B cell (primary cell): ENCODE results near the gene ZNF646. TPM values are rescaled to one million over a fixed set of nuclear protein-coding genes. Genes with fewer than 3 reads are reported as not detected.

ENCODE experiments used
- ATAC-seq: fragments of 200-7000 bp; cut with Tn5 transposase; one replicate; pipeline ENCODE4 v1.10.0; 2021; ENCODE audit warnings: low read depth, mild to moderate bottlenecking, moderate number of reproducible peaks, moderate library complexity
- CTCF ChIA-PET: fragments of 350-600 bp; sonication (Branson Sonifier 250); formaldehyde crosslinking; loops from one replicate; lab custom pipeline; 2021; ENCODE audit warnings: antibody characterized with exemption, inconsistent platforms; lab: Charles Lee
- POLR2A ChIA-PET: fragments of 350-600 bp; sonication (Branson Sonifier 250); formaldehyde crosslinking; loops from one replicate; lab custom pipeline; 2021; ENCODE audit warnings: antibody characterized with exemption; lab: Charles Lee
- DNase-seq: peaks from one replicate; pipeline ENCODE4 v3.0.0; 2013
- H2AFZ ChIP-seq: 2 replicates; pipeline ENCODE4 v1.6.1; 2012; ENCODE audit warnings: mild to moderate bottlenecking, low read depth, low read length; ENCODE audit not compliant: insufficient read depth, poor library complexity, severe bottlenecking
- H3K27ac ChIP-seq, 2 donors: 1 replicate in 1 of 2; 2 replicates in 1 of 2; pipeline ENCODE4 v1.5.1; 2012 to 2013; ENCODE audit warnings: low read length in 2 of 2, mild to moderate bottlenecking in 2 of 2, moderate library complexity in 1 of 2
- H3K27me3 ChIP-seq, 4 experiments: fragments of 200-600 bp in 1 of 4; sonication (generic) in 1 of 4; replicated peaks in 1 of 4; 1 replicate in 2 of 4; 2 replicates in 2 of 4; pipeline versions ENCODE4 v1.6.1 to v1.7.0; 2013 to 2016; ENCODE audit warnings: low read length in 3 of 4, mild to moderate bottlenecking in 2 of 4, mixed read lengths in 1 of 4, moderate library complexity in 1 of 4; ENCODE audit not compliant: insufficient read depth in 4 of 4, control insufficient read depth in 3 of 4; ENCODE audit errors: control extremely low read depth in 1 of 4
- H3K36me3 ChIP-seq, 2 experiments: replicated peaks in 1 of 2; 1 replicate in 1 of 2; 2 replicates in 1 of 2; pipeline versions ENCODE4 v1.6.1 to v1.7.1; 2013; ENCODE audit warnings: low read length in 1 of 2; ENCODE audit not compliant: insufficient read depth in 2 of 2, control insufficient read depth in 1 of 2; ENCODE audit errors: control extremely low read depth in 1 of 2, extremely low read depth in 1 of 2
- H3K4me1 ChIP-seq, 2 donors: fragments of 200-600 bp in 1 of 2; sonication (generic) in 1 of 2; 1 replicate in 1 of 2; 2 replicates in 1 of 2; pipeline versions ENCODE4 v1.5.1 to v1.6.1; 2013 to 2017; ENCODE audit warnings: low read length in 2 of 2; ENCODE audit not compliant: control insufficient read depth in 2 of 2, insufficient read depth in 2 of 2
- H3K4me2 ChIP-seq: replicated peaks from 2 replicates; pipeline ENCODE3; 2012; ENCODE audit warnings: mild to moderate bottlenecking, low read depth, low read length; ENCODE audit not compliant: poor library complexity, severe bottlenecking
- H3K4me3 ChIP-seq, 5 experiments: fragments of 200-600 bp in 1 of 5; sonication (generic) in 1 of 5; 1 replicate in 3 of 5; 2 replicates in 2 of 5; pipeline versions ENCODE4 v1.5.1 to v1.7.0; 2011 to 2016; ENCODE audit warnings: low read length in 4 of 5, mild to moderate bottlenecking in 4 of 5, low read depth in 2 of 5, control low read depth in 1 of 5, moderate library complexity in 1 of 5; ENCODE audit not compliant: insufficient read depth in 1 of 5; ENCODE audit errors: control extremely low read depth in 1 of 5, extremely low read depth in 1 of 5
- H3K79me2 ChIP-seq: fragments of 200-600 bp; sonication (generic); one replicate; pipeline ENCODE4 v1.6.0; 2016; ENCODE audit warnings: low read length; ENCODE audit not compliant: control insufficient read depth, insufficient read depth
- H3K9ac ChIP-seq: fragments of 200-600 bp; sonication (generic); 2 replicates; pipeline ENCODE4 v1.6.1; 2017; ENCODE audit warnings: mild to moderate bottlenecking, low read length, moderate library complexity
- H3K9me3 ChIP-seq, 3 donors: one replicate each; pipeline versions ENCODE4 v1.6.1 to v1.7.1; 2013; ENCODE audit warnings: low read length in 2 of 3; ENCODE audit not compliant: control insufficient read depth in 2 of 3, insufficient read depth in 1 of 3; ENCODE audit errors: control extremely low read depth in 1 of 3
- H4K20me1 ChIP-seq: 2 replicates; pipeline ENCODE4 v1.6.0; 2012; ENCODE audit warnings: mild to moderate bottlenecking, low read length; ENCODE audit not compliant: insufficient read depth, control insufficient read depth, poor library complexity, severe bottlenecking
- H3K27ac Mint-ChIP-seq: one replicate; pipeline ENCODE4 v1.8.0; 2021; ENCODE audit warnings: mixed read lengths
- H3K27me3 Mint-ChIP-seq: one replicate; pipeline ENCODE4 v1.8.0; 2021; ENCODE audit warnings: mixed read lengths
- H3K4me1 Mint-ChIP-seq: one replicate; pipeline ENCODE4 v1.8.0; 2021; ENCODE audit warnings: mixed read lengths
- H3K4me3 Mint-ChIP-seq: one replicate; pipeline ENCODE4 v1.8.0; 2021; ENCODE audit warnings: mixed read lengths
- H3K9me3 Mint-ChIP-seq: one replicate; pipeline ENCODE4 v1.8.0; 2022; ENCODE audit warnings: mixed read lengths; ENCODE audit not compliant: insufficient read depth
- CTCF ChIP-seq: fragments of 200-600 bp; IDR thresholded peaks from one replicate; pipeline ENCODE4 v1.8.0; 2022; ENCODE audit warnings: antibody characterized with exemption, mild to moderate bottlenecking
- EZH2 ChIP-seq: IDR thresholded peaks from 2 replicates; pipeline ENCODE4 v1.6.1; 2012; ENCODE audit warnings: borderline replicate concordance, low read depth, mild to moderate bottlenecking, moderate library complexity, low read length; ENCODE audit not compliant: insufficient read depth, poor library complexity, severe bottlenecking
- WGBS: methylation state at CpG from one replicate; pipeline ENCODE4 v1.1.5; 2013; ENCODE audit warnings: missing lambda C conversion rate; ENCODE audit not compliant: insufficient coverage; 5-methylcytosine and 5-hydroxymethylcytosine counted together
- intact Hi-C: fragments of 100-400 bp; cut with micrococcal nuclease; formaldehyde crosslinking; loops from one replicate; pipeline ENCODE4 v1.10.0; 2022
- polyA plus RNA-seq: library from polyadenylated mRNA; depleted of rRNA; stranded (reverse); fragments of >200 nt; gene quantifications from 2 replicates; pipeline ENCODE4 v1.2.3, GENCODE V29; 2012
- total RNA-seq, 2 donors: library from RNA; stranded (reverse); fragments of 120-200 nt in 1 of 2; gene quantifications; 1 replicate in 1 of 2; 2 replicates in 1 of 2; pipeline versions ENCODE4 v1.2.3 to v1.2.4, GENCODE V29; 2013 to 2022

ZNF646 gene
- total and polyA plus RNA-seq, 2 donors (not counting 1 experiment from before 2014, with no cell fraction given): 14.7 to 45.9 TPM

GRCh38 chr16:31131416-31131815, 57.2 kb downstream of the ZNF646 start:
- ATAC-seq (no peak), DNase-seq (no peak)
- Histone ChIP-seq H2AFZ (no peak overlapping the region), H3K27me3 (no peaks in the 10 kb centered on the region), H3K36me3 (peaks cover 0 to 52% of the 10 kb centered on the region in 2 experiments), H3K4me3 (no peak overlapping the region), H3K9me3 (no peaks in the 10 kb centered on the region), H3K4me1 (no peaks in the 10 kb centered on the region), H3K79me2 (peaks cover 8% of the 10 kb centered on the region), H4K20me1 (no peaks in the 10 kb centered on the region), H3K9ac (no peak overlapping the region), H3K4me2 (no peak overlapping the region), H3K27ac (no peak overlapping the region)
- POLR2A ChIA-PET: no interaction called here
- no peaks in the 10 kb centered on the region for H3K27me3 Mint-ChIP-seq
- TF ChIP-seq EZH2: no peak
- no peak for TF ChIP-seq CTCF
- intact Hi-C loops: no loop called here
- H3K4me3 Mint-ChIP-seq: no peak overlapping the region
- no peaks in the 10 kb centered on the region for H3K9me3 Mint-ChIP-seq
- H3K4me1 Mint-ChIP-seq: no peaks in the 10 kb centered on the region
- 95% methylated on average over 10 of the region's 11 CpGs for WGBS
- H3K27ac Mint-ChIP-seq: no peak overlapping the region
- CTCF ChIA-PET: interaction anchor here (1.0 to 1.2 kb wide), 2 partner anchors 15 to 33 kb away, joined by 3 read pairs; no protein-coding TSS in a partner anchor

GRCh38 chr16:31131841-31132271, 57.6 kb downstream of the ZNF646 start:
- Mint-ChIP-seq H3K27me3 (no peaks in the 10 kb centered on the region), H3K4me1 (no peaks in the 10 kb centered on the region), H3K27ac (no peak overlapping the region), H3K9me3 (no peaks in the 10 kb centered on the region), H3K4me3 (no peak overlapping the region)
- Histone ChIP-seq H3K9me3 (no peaks in the 10 kb centered on the region), H3K27ac (no peak overlapping the region), H3K27me3 (no peaks in the 10 kb centered on the region), H2AFZ (no peak overlapping the region), H3K79me2 (peaks cover 8% of the 10 kb centered on the region), H3K4me1 (no peaks in the 10 kb centered on the region), H4K20me1 (no peaks in the 10 kb centered on the region), H3K9ac (no peak overlapping the region), H3K4me3 (no peak overlapping the region), H3K36me3 (peaks cover 0 to 51% of the 10 kb centered on the region in 2 experiments), H3K4me2 (no peak overlapping the region)
- 89% methylated on average over 5 of the region's 5 CpGs for WGBS
- TF ChIP-seq CTCF (no peak), EZH2 (no peak)
- DNase-seq: no peak
- ATAC-seq: no peak
- ChIA-PET POLR2A (no interaction called here), CTCF (interaction anchor here (1.0 to 1.2 kb wide), 2 partner anchors 15 to 33 kb away, joined by 3 read pairs; no protein-coding TSS in a partner anchor)
- intact Hi-C loops: no loop called here
